ENCODE data around the gene TAF11L14. TPM values are rescaled to one million over a fixed set of nuclear protein-coding genes. Genes with fewer than 3 reads are reported as not detected.

The TAF11L14 gene
- total and polyA plus RNA-seq, 4 donors = not detected

DNA sequence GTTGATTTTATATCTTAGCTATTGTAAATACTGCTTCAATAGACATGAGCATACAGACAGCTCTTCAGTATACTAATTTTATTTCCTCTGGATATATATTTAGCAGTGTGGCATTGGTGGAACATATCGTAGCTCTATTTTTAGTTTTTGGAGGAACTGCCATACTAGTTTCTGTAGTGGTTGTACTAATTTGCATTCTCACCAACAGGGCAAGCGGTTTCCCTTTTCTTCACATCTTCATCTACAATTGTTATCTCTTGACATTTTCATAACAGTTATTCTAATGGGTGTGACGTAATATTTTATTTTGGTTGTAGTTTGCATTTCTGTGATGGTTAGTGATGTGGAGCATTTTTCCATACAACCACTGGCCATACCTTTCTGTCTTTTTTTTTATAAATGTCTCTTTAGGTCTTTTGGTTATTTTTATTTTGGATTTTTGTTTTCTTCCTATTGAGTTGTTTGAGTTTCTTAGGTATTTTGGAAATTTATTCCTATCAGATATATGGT, 32.5 kb downstream of the TAF11L14 start:
- WGBS = 84% methylated on average over 3 of the region's 3 CpGs
- no peaks in the 10 kb centered on the region for H3K27me3 ChIP-seq (ENCODE audit: control insufficient read depth in 4 of 4, insufficient read depth in 4 of 4, low read length in 3 of 4)

More for the DNA sequence above, 32.5 kb downstream of the TAF11L14 start:
- Histone ChIP-seq H3K9ac (ENCODE audit: low read depth in 1 of 2, low read length in 2 of 2) (no peak overlapping the region), H3K27ac (ENCODE audit: low read depth in 1 of 2, low read length in 2 of 2) (no peak overlapping the region), H3K9me3 (ENCODE audit: control insufficient read depth in 4 of 4, low read length in 3 of 4) (peaks cover 0 to 2% (median 0%) of the 10 kb centered on the region in 4 donors), H3K4me1 (ENCODE audit: control insufficient read depth in 4 of 4, insufficient read depth in 4 of 4, low read length in 3 of 4) (no peaks in the 10 kb centered on the region), H3K36me3 (ENCODE audit: control insufficient read depth in 4 of 4, insufficient read depth in 3 of 4, low read depth in 1 of 4, low read length in 3 of 4) (no peaks in the 10 kb centered on the region), H3K4me3 (ENCODE audit: low read depth in 1 of 3, low read length in 3 of 3) (no peak overlapping the region)
- TF ChIP-seq NR2F2 (IDR thresholded peaks at IDR 0.05) (no peak), GABPA (IDR thresholded peaks at IDR 0.05 in 1 of 2, conservative IDR thresholded peaks at IDR 0.05 in 1 of 2) (no peak), RAD21 (IDR thresholded peaks at IDR 0.05) (no peak), ATF3 (IDR thresholded peaks at IDR 0.05) (no peak), JUND (IDR thresholded peaks at IDR 0.05) (no peak), TAF1 (conservative IDR thresholded peaks at IDR 0.05) (no peak), FOXA2 (IDR thresholded peaks at IDR 0.05) (no peak), YY1 (IDR thresholded peaks at IDR 0.05) (no peak), FOXA1 (IDR thresholded peaks at IDR 0.05) (no peak), ZBTB33 (IDR thresholded peaks at IDR 0.05) (no peak), REST (IDR thresholded peaks at IDR 0.05) (no peak), SP1 (IDR thresholded peaks at IDR 0.05) (no peak), HNF4G (IDR thresholded peaks at IDR 0.05) (no peak), HNF4A (conservative IDR thresholded peaks at IDR 0.05) (no peak), EGR1 (IDR thresholded peaks at IDR 0.05; ENCODE audit: low read depth in 2 of 2) (no peak)
- TF ChIP-seq, protein P1, sequence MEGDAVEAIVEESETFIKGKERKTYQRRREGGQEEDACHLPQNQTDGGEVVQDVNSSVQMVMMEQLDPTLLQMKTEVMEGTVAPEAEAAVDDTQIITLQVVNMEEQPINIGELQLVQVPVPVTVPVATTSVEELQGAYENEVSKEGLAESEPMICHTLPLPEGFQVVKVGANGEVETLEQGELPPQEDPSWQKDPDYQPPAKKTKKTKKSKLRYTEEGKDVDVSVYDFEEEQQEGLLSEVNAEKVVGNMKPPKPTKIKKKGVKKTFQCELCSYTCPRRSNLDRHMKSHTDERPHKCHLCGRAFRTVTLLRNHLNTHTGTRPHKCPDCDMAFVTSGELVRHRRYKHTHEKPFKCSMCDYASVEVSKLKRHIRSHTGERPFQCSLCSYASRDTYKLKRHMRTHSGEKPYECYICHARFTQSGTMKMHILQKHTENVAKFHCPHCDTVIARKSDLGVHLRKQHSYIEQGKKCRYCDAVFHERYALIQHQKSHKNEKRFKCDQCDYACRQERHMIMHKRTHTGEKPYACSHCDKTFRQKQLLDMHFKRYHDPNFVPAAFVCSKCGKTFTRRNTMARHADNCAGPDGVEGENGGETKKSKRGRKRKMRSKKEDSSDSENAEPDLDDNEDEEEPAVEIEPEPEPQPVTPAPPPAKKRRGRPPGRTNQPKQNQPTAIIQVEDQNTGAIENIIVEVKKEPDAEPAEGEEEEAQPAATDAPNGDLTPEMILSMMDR (IDR thresholded peaks at IDR 0.05; ENCODE audit: low read depth, low read length, missing input control) = no peak
- TF ChIP-seq, protein P2, sequence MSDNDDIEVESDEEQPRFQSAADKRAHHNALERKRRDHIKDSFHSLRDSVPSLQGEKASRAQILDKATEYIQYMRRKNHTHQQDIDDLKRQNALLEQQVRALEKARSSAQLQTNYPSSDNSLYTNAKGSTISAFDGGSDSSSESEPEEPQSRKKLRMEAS (IDR thresholded peaks at IDR 0.05) = no peak
- no peak for DNase-seq (ENCODE audit: low spot score)

All from liver (tissue), 9 donors.